COR-L47 (cell line): ENCODE data around the gene FAM240B.
A peak's percentile ranks its signal among the peaks of the same experiment; 100 is the strongest.

Experiments used
- DNase-seq: peaks from one replicate; lab custom pipeline; 2025; lab: John Stamatoyannopoulos, UW

FAM240B gene

GRCh38 chr9:38720083-38720745, at the start of gene FAM240B:
Gene FAM240B, minus strand, starts transcription at chr9:38720133. Its CDS starts 16,134 bp downstream, at chr9:38703999.
- DNase-seq = no peak

- DNase-seq = no peak
Observed at GRCh38 chr9:38768351-38768761, 48.4 kb upstream of the FAM240B start.

GRCh38 chr9:38765101-38765500, 45.2 kb upstream of the FAM240B start:
- no peak for DNase-seq

- no peak for DNase-seq
Observed at GRCh38 chr9:38761999-38762398, 42.1 kb upstream of the FAM240B start.

- no peak for DNase-seq
Observed at GRCh38 chr9:38761339-38761738, 41.4 kb upstream of the FAM240B start.

- no peak for DNase-seq
Observed at GRCh38 chr9:38756702-38757101, 36.8 kb upstream of the FAM240B start.

- DNase-seq = no peak
Observed at GRCh38 chr9:38747941-38748340, 28.0 kb upstream of the FAM240B start.

- no peak for DNase-seq
Observed at GRCh38 chr9:38747067-38747466, 27.1 kb upstream of the FAM240B start.

- no peak for DNase-seq
Observed at GRCh38 chr9:38746303-38746702, 26.4 kb upstream of the FAM240B start.

- no peak for DNase-seq
Observed at GRCh38 chr9:38744484-38744883, 24.6 kb upstream of the FAM240B start.

- no peak for DNase-seq
Observed at GRCh38 chr9:38737246-38737645, 17.3 kb upstream of the FAM240B start.

- no peak for DNase-seq
Observed at GRCh38 chr9:38734831-38735230, 14.9 kb upstream of the FAM240B start.

GRCh38 chr9:38733503-38733902, 13.6 kb upstream of the FAM240B start:
- DNase-seq = no peak

- DNase-seq = no peak
Observed at GRCh38 chr9:38732885-38733284, 13.0 kb upstream of the FAM240B start.

GRCh38 chr9:38727497-38728001, 7.6 kb upstream of the FAM240B start:
- DNase-seq = peak; percentile 21

GRCh38 chr9:38724754-38725153, 4.8 kb upstream of the FAM240B start:
- no peak for DNase-seq

- DNase-seq = no peak
Observed at GRCh38 chr9:38718148-38718547, 1.8 kb downstream of the FAM240B start.

- DNase-seq = no peak
Observed at GRCh38 chr9:38715684-38716083, 4.2 kb downstream of the FAM240B start.

GRCh38 chr9:38713426-38713825, 6.5 kb downstream of the FAM240B start:
- no peak for DNase-seq

- no peak for DNase-seq
Observed at GRCh38 chr9:38708759-38709158, 11.2 kb downstream of the FAM240B start.

- DNase-seq = peak; percentile 24
Observed at GRCh38 chr9:38707885-38708637, 11.9 kb downstream of the FAM240B start.

- no peak for DNase-seq
Observed at GRCh38 chr9:38706493-38706892, 13.4 kb downstream of the FAM240B start.

GRCh38 chr9:38705917-38706316, 14.0 kb downstream of the FAM240B start:
- no peak for DNase-seq
